Liver (tissue), 2 donors: ENCODE results near the gene TINAGL1.

Source experiments
- HNF4G ChIP-seq: IDR thresholded peaks from 2 replicates; pipeline ENCODE4 v1.6.1; 2016; ENCODE audit warnings: antibody characterized with exemption
- JUND ChIP-seq, 2 donors: IDR thresholded peaks; 2 replicates each; pipeline ENCODE4 v1.6.1; 2016; ENCODE audit warnings: antibody characterized with exemption in 2 of 2
- RXRA ChIP-seq, 2 donors: IDR thresholded peaks; 2 replicates each; pipeline ENCODE4 v1.6.1; 2017 to 2018; ENCODE audit warnings: antibody characterized with exemption in 2 of 2, mild to moderate bottlenecking in 1 of 2
- TAF1 ChIP-seq: conservative IDR thresholded peaks from 2 replicates; pipeline ENCODE4 v1.6.1; 2016; ENCODE audit warnings: antibody characterized with exemption, mild to moderate bottlenecking
- YY1 ChIP-seq: IDR thresholded peaks from 2 replicates; pipeline ENCODE4 v1.6.1; 2016; ENCODE audit warnings: antibody characterized with exemption, mild to moderate bottlenecking
- TF ChIP-seq, protein P1 (sequence below): IDR thresholded peaks from 2 replicates; pipeline ENCODE4 v1.6.1; 2016; ENCODE audit warnings: antibody characterized with exemption, mild to moderate bottlenecking
- donor health status: healthy.

GRCh38 chr1:31571340-31572295 is 4.7 kb upstream of the TINAGL1 start:
- TF ChIP-seq TAF1, result no peak
- no peak for TF ChIP-seq YY1
- no peak for TF ChIP-seq HNF4G
- TF ChIP-seq, protein P1, sequence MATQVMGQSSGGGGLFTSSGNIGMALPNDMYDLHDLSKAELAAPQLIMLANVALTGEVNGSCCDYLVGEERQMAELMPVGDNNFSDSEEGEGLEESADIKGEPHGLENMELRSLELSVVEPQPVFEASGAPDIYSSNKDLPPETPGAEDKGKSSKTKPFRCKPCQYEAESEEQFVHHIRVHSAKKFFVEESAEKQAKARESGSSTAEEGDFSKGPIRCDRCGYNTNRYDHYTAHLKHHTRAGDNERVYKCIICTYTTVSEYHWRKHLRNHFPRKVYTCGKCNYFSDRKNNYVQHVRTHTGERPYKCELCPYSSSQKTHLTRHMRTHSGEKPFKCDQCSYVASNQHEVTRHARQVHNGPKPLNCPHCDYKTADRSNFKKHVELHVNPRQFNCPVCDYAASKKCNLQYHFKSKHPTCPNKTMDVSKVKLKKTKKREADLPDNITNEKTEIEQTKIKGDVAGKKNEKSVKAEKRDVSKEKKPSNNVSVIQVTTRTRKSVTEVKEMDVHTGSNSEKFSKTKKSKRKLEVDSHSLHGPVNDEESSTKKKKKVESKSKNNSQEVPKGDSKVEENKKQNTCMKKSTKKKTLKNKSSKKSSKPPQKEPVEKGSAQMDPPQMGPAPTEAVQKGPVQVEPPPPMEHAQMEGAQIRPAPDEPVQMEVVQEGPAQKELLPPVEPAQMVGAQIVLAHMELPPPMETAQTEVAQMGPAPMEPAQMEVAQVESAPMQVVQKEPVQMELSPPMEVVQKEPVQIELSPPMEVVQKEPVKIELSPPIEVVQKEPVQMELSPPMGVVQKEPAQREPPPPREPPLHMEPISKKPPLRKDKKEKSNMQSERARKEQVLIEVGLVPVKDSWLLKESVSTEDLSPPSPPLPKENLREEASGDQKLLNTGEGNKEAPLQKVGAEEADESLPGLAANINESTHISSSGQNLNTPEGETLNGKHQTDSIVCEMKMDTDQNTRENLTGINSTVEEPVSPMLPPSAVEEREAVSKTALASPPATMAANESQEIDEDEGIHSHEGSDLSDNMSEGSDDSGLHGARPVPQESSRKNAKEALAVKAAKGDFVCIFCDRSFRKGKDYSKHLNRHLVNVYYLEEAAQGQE, result no peak
- no peak for TF ChIP-seq RXRA (IDR thresholded peaks at IDR 0.05)
- TF ChIP-seq JUND (IDR thresholded peaks at IDR 0.05), result no peak
